Thyroid gland (tissue), 4 donors: ENCODE data around the gene SH2D4B. TPM values are rescaled to one million over a fixed set of nuclear protein-coding genes. Genes with fewer than 3 reads are reported as not detected.
"Not testable (repeated sequence)": the region's sequence is repeated elsewhere in the genome, so short reads cannot be mapped to it uniquely, and the experiment has no call there.

ENCODE experiments used
- DNase-seq, 2 donors: peaks; one replicate each; pipeline ENCODE4 v3.0.0-alpha.2; 2019
- H3K27ac ChIP-seq, 3 donors: fragments of 200-600 bp; sonication (generic); 1 replicate in 2 of 3; 2 replicates in 1 of 3; pipeline ENCODE4 v1.5.1; 2016 to 2019; ENCODE audit warnings: mild to moderate bottlenecking in 1 of 3, moderate library complexity in 1 of 3
- H3K27me3 ChIP-seq: fragments of 200-600 bp; sonication (generic); one replicate; pipeline ENCODE4 v1.5.1; 2019
- H3K36me3 ChIP-seq, 2 donors: fragments of 200-600 bp; sonication (generic); one replicate each; pipeline ENCODE4 v1.5.1; 2016 to 2019
- H3K4me1 ChIP-seq, 2 donors: fragments of 200-600 bp; sonication (generic); one replicate each; pipeline ENCODE4 v1.5.1; 2017 to 2019
- H3K4me3 ChIP-seq, 3 donors: fragments of 200-600 bp; sonication (generic); replicated peaks in 1 of 3; 1 replicate in 2 of 3; 2 replicates in 1 of 3; pipeline ENCODE4 v1.5.1; 2016; ENCODE audit warnings: mild to moderate bottlenecking in 1 of 3
- H3K9me3 ChIP-seq: fragments of 200-600 bp; sonication (generic); one replicate; pipeline ENCODE4 v1.5.1; 2017
- POLR2A ChIP-seq, 2 donors: fragments of 450-650 bp; IDR thresholded peaks; one replicate each; pipeline ENCODE4 v1.6.1; 2017; ENCODE audit warnings: antibody characterized with exemption in 2 of 2, mild to moderate bottlenecking in 2 of 2, moderate library complexity in 1 of 2
- WGBS, 2 donors: methylation state at CpG; one replicate each; pipeline ENCODE4 v1.1.5; 2017; 5-methylcytosine and 5-hydroxymethylcytosine counted together
- intact Hi-C: fragments of 100-400 bp; cut with DNase I; formaldehyde crosslinking; loops from one replicate; pipeline ENCODE4 v1.15.1; 2023
- total RNA-seq, 4 donors: library from RNA; depleted of rRNA; stranded (reverse); fragments of >200 nt; gene quantifications; one replicate each; pipeline ENCODE4 v1.2.3, GENCODE V29; 2016
- TF ChIP-seq, protein P1 (sequence below), 6 experiments: fragments of 200-600 bp in 3 of 6; fragments of 450-650 bp in 3 of 6; sonication (generic) in 3 of 6; IDR thresholded peaks; one replicate each; pipeline ENCODE4 v1.5.1; 2016 to 2019; ENCODE audit warnings: antibody characterized with exemption in 6 of 6, mild to moderate bottlenecking in 2 of 6, inconsistent platforms in 1 of 6, moderate library complexity in 1 of 6

Gene SH2D4B
- total RNA-seq, 4 donors from 2014 or later = 1.1 to 1.6 TPM; not detected in 2

DNA sequence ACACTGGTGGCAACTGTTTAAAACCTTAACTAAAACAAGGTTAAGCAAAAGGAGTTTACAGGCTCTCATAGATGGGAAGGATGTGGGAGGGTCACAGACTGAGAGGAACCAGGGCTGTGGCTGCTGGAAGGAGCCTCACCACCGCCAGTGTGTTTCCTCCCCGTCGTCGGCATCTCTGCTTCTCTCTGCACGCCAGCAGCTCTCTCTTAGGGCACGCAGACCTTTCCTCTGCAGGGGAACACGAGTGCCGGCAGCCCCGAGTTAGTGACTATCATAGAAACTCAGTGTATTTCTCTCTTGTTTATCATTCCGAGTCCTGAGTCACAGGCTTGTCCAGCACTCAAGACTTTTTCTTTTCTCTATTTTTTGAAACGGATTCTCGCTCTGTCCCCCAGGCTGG, 8.1 kb upstream of the SH2D4B start:
- intact Hi-C loops = no loop called here
- Histone ChIP-seq H3K4me1 (peaks cover 0 to 11% of the 10 kb centered on the region in 2 donors), H3K27ac (no peak overlapping the region), H3K36me3 (no peaks in the 10 kb centered on the region), H3K4me3 (no peak overlapping the region), H3K9me3 (no peaks in the 10 kb centered on the region), H3K27me3 (no peaks in the 10 kb centered on the region)
- TF ChIP-seq, protein P1, sequence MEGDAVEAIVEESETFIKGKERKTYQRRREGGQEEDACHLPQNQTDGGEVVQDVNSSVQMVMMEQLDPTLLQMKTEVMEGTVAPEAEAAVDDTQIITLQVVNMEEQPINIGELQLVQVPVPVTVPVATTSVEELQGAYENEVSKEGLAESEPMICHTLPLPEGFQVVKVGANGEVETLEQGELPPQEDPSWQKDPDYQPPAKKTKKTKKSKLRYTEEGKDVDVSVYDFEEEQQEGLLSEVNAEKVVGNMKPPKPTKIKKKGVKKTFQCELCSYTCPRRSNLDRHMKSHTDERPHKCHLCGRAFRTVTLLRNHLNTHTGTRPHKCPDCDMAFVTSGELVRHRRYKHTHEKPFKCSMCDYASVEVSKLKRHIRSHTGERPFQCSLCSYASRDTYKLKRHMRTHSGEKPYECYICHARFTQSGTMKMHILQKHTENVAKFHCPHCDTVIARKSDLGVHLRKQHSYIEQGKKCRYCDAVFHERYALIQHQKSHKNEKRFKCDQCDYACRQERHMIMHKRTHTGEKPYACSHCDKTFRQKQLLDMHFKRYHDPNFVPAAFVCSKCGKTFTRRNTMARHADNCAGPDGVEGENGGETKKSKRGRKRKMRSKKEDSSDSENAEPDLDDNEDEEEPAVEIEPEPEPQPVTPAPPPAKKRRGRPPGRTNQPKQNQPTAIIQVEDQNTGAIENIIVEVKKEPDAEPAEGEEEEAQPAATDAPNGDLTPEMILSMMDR (IDR thresholded peaks at IDR 0.05) = no peak
- no peak for TF ChIP-seq POLR2A (IDR thresholded peaks at IDR 0.05)
- DNase-seq = no peak
- 69 to 78% methylated on average over 12 of the region's 12 CpGs for WGBS, 2 donors

DNA sequence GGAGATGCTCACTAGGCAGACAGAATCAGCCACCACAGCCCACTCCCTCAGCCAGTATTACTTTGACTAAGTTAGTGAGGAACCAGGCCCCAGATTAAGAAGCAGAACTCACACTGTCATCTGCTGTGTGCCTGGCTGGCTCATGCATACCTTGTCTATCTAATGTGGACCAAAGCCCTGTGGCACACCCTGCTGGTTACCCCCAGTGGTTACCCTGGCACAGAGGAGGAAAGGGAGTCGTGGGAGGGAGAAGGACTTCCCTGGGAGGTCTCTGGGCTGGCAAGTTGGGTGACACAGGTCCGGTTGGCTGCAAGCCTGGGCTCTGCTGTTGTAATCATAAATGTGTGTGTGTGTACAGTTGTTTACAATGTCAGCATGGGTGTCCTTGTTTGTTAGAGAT, 7.5 kb upstream of the SH2D4B start:
- Histone ChIP-seq H3K4me3 (no peak overlapping the region), H3K4me1 (peaks cover 0 to 11% of the 10 kb centered on the region in 2 donors), H3K36me3 (no peaks in the 10 kb centered on the region), H3K27me3 (no peaks in the 10 kb centered on the region), H3K27ac (no peak overlapping the region), H3K9me3 (no peaks in the 10 kb centered on the region)
- WGBS, 2 donors = 41 to 70% methylated on average over 2 of the region's 2 CpGs
- intact Hi-C loops = no loop called here
- TF ChIP-seq, protein P1 (IDR thresholded peaks at IDR 0.05) = peak in 1 of 6 experiments; percentile 12
- no peak for TF ChIP-seq POLR2A (IDR thresholded peaks at IDR 0.05)
- peak in 1 of 2 donors; percentile 30 for DNase-seq

DNA sequence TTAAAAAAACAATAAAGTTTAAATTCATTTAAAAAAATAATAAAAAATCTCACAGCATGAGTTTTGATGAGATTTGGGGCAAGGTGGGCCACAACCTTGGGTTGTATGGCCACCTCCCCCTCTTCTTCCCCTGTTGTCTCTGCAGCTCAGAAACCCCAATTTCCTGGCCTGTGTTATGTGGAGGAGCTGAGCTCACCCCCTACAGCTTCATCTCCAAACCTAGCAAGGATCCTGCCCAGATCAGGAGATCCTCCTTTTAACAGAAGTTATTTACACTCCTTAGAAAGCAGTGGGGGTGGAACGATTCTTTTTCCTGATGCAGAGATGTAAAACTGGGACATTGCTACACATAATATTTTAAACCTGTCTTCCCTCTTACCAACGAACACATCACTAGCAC, 6.9 kb upstream of the SH2D4B start:
- TF ChIP-seq, protein P1 (IDR thresholded peaks at IDR 0.05) = no peak
- TF ChIP-seq POLR2A (IDR thresholded peaks at IDR 0.05) = no peak

DNA sequence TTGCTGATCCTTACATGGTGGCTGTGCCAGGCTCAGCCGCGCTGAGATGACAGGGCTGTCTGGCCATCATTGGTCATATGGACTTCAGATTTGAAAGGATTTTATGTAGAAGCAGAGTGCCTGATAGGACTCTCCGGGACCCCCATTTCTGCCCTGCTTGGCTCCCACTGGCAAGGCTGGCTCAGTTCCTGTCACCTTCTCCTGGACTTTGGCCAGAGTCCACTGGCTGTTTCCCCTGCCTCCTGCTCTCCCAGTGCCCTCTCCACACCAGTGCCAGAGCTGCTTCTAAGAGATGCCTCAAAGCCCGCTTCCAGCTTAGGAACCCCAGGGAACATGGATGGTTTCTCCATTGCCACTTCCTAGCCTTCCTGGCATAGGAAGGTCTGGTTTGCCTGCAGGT, 5.1 kb upstream of the SH2D4B start:
- Histone ChIP-seq H3K27ac (no peak overlapping the region), H3K4me3 (no peak overlapping the region), H3K9me3 (no peaks in the 10 kb centered on the region), H3K36me3 (no peaks in the 10 kb centered on the region), H3K4me1 (peaks cover 4 to 13% of the 10 kb centered on the region in 2 donors), H3K27me3 (no peaks in the 10 kb centered on the region)
- DNase-seq = no peak
- intact Hi-C loops = no loop called here
- 88% methylated on average over 4 of the region's 4 CpGs for WGBS, 2 donors
- TF ChIP-seq POLR2A (IDR thresholded peaks at IDR 0.05) = no peak
- TF ChIP-seq, protein P1 (IDR thresholded peaks at IDR 0.05) = no peak

More for the DNA sequence above, 6.9 kb upstream of the SH2D4B start:
- no peaks in the 10 kb centered on the region for H3K36me3 ChIP-seq
- no peak overlapping the region for H3K27ac ChIP-seq
- intact Hi-C loops = no loop called here
- H3K27me3 ChIP-seq = no peaks in the 10 kb centered on the region
- peaks cover 0 to 11% of the 10 kb centered on the region in 2 donors for H3K4me1 ChIP-seq
- H3K4me3 ChIP-seq = no peak overlapping the region
- no peak for DNase-seq
- H3K9me3 ChIP-seq = no peaks in the 10 kb centered on the region
- 42 to 60% methylated on average over 2 of the region's 2 CpGs for WGBS, 2 donors

DNA sequence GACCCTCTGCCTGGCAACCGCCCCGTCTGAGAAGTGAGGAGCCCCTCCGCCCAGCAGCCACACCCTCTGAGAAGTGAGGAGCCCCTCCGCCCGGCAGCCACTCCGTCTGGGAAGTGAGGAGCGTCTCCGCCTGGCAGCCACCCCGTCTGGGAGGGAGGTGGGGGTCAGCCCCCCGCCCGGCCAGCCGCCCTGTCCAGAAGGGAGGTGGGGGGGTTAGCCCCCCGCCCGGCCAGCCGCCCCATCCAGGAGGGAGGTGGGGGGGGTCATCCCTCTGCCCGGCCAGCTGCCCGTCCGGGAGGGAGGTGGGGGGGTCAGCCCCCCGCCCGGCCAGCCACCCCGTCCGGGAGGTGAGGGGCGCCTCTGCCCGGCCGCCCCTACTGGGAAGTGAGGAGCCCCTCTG, 3.6 kb upstream of the SH2D4B start:
- H3K4me1 ChIP-seq = peaks cover 4 to 13% of the 10 kb centered on the region in 2 donors
- 90% methylated on average over 4 of the region's 25 CpGs; no CpG with 5 or more reads in 1 of the 2 donors for WGBS, 2 donors
- H3K9me3 ChIP-seq, DNase-seq, H3K36me3 ChIP-seq, H3K27ac ChIP-seq, H3K27me3 ChIP-seq, intact Hi-C loops, H3K4me3 ChIP-seq: not testable (repeated sequence)

DNA sequence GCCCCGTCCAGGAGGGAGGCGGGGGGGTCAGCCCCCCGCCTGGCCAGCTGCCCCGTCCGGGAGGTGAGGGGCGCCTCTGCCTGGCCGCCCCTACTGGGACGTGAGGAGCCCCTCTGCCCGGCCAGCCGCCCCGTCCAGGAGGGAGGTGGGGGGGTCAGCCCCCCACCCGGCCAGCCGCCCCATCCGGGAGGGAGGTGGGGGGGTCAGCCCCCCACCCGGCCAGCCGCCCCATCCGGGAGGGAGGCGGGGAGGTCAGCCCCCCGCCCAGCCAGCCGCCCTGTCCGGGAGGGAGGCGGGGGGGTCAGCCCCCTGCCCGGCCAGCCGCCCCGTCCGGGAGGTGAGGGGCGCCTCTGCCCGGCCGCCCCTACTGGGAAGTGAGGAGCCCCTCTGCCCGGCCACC, 3.1 kb upstream of the SH2D4B start:
- H3K27me3 ChIP-seq, H3K27ac ChIP-seq, H3K36me3 ChIP-seq, H3K9me3 ChIP-seq, intact Hi-C loops, DNase-seq, H3K4me3 ChIP-seq: not testable (repeated sequence)
- H3K4me1 ChIP-seq = peaks cover 4 to 13% of the 10 kb centered on the region in 2 donors
- WGBS, 2 donors = no CpG with 5 or more reads among the region's 30 CpGs
